Measurements from ENCODE around the gene PHLDB1. TPM values are rescaled to one million over a fixed set of nuclear protein-coding genes. Genes with fewer than 3 reads are reported as not detected.

PHLDB1 gene
- total RNA-seq, 2 donors from 2014 or later: 102 to 105 TPM

DNA sequence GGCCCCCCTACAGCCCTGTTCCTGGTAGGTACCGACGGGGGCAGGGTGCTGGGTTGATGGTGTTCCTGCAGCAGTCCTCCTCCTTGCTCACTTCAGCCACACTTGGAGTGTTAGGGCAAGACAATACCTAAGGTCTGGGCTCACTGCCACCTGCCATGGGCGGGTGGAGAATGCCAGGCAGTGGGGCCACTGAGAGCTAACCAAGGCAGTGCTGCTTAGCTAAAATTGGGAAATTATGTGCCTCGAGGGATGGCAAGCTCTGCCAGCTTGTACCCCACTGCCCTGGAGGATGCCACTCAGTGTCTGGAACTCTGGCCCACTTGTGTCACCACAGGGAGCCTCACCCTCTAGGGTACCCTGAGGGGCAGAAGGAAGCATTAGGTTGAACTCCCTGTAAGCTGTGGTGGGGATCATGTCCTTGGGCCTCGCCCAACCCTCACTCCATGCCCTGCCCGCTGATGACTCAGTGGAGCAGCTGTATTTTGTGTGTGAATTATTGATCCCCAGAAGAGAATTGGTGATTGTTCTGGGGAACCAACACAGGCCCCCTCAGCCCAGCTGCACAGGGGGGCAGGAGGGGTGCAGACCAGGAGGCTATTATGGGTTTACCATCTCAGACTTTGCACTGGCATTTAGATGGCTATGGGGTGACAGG lies 17.7 kb downstream of the PHLDB1 start:
- no peaks in the 10 kb centered on the region for H3K9me3 ChIP-seq
- H3K27me3 ChIP-seq: no peaks in the 10 kb centered on the region
- peaks cover 55% of the 10 kb centered on the region for H3K36me3 ChIP-seq
- H3K4me1 ChIP-seq: peaks cover 0 to 77% of the 10 kb centered on the region in 2 donors
- H3K27ac ChIP-seq: peak overlapping the region in 1 of 2 donors; percentile 32
- no peak overlapping the region for H3K4me3 ChIP-seq
- no peak for DNase-seq (ENCODE audit: low spot score)
- TF ChIP-seq, protein P1, sequence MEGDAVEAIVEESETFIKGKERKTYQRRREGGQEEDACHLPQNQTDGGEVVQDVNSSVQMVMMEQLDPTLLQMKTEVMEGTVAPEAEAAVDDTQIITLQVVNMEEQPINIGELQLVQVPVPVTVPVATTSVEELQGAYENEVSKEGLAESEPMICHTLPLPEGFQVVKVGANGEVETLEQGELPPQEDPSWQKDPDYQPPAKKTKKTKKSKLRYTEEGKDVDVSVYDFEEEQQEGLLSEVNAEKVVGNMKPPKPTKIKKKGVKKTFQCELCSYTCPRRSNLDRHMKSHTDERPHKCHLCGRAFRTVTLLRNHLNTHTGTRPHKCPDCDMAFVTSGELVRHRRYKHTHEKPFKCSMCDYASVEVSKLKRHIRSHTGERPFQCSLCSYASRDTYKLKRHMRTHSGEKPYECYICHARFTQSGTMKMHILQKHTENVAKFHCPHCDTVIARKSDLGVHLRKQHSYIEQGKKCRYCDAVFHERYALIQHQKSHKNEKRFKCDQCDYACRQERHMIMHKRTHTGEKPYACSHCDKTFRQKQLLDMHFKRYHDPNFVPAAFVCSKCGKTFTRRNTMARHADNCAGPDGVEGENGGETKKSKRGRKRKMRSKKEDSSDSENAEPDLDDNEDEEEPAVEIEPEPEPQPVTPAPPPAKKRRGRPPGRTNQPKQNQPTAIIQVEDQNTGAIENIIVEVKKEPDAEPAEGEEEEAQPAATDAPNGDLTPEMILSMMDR (IDR thresholded peaks at IDR 0.05): no peak

DNA sequence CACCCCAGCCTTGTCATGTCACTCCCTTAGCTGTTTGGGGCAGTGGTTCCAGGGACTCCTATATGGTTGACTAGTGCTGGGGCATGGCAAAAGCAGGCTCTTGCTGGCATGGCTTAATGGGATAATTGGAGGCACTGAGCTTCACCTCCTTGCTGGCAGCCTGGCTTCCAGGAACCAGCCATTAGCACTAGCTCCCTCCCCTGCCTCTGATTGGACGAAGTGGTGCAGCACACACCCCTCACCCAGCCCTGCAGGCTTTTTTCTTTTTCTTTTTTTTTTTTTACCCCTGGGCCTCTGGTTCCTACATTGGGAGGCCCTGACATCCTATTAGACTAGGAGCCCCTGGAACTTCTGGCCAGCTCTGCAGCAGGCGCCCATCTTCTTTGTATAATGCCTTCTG lies 18.6 kb downstream of the PHLDB1 start:
- no peak for DNase-seq (ENCODE audit: low spot score)
- Histone ChIP-seq H3K9me3 (no peaks in the 10 kb centered on the region), H3K4me3 (no peak overlapping the region), H3K4me1 (peaks cover 0 to 76% of the 10 kb centered on the region in 2 donors), H3K27me3 (no peaks in the 10 kb centered on the region), H3K27ac (no peak overlapping the region), H3K36me3 (peaks cover 59% of the 10 kb centered on the region)
- TF ChIP-seq, protein P1 (IDR thresholded peaks at IDR 0.05): no peak

DNA sequence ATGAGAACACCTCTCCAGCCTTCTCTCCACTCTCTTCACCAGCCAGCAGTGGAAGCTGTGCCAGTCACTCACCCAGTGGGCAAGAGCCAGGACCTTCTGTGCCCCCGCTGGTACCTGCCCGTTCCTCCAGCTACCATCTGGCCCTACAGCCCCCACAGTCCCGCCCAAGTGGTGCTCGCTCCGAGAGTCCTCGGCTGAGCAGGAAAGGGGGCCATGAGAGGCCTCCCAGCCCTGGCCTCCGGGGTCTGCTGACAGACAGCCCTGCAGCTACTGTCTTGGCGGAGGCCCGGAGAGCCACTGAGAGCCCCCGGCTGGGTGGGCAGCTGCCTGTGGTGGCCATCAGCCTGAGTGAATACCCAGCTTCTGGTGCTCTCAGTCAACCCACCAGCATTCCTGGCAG lies 20.2 kb downstream of the PHLDB1 start:
- H3K27me3 ChIP-seq: no peaks in the 10 kb centered on the region
- DNase-seq (ENCODE audit: low spot score): no peak
- peak overlapping the region; percentile 68 to 86 for H3K27ac ChIP-seq
- TF ChIP-seq, protein P1 (IDR thresholded peaks at IDR 0.05): no peak
- no peaks in the 10 kb centered on the region for H3K9me3 ChIP-seq
- peaks cover 0 to 76% of the 10 kb centered on the region in 2 donors for H3K4me1 ChIP-seq
- peaks cover 75% of the 10 kb centered on the region for H3K36me3 ChIP-seq
- H3K4me3 ChIP-seq: no peak overlapping the region

DNA sequence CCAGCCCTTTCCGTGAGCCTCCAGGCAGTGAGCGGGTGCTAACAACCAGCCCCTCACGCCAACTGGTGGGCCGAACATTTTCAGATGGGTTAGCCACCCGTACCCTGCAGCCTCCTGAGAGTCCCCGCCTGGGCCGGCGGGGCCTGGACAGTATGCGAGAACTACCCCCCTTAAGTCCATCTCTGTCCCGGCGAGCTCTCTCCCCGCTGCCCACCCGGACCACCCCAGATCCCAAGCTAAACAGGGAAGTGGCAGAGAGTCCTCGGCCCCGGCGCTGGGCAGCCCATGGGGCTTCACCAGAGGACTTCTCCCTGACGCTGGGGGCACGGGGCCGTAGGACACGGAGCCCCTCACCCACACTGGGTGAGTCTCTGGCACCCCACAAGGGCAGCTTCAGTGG lies 20.6 kb downstream of the PHLDB1 start:
- Histone ChIP-seq H3K36me3 (peaks cover 80% of the 10 kb centered on the region), H3K4me3 (no peak overlapping the region), H3K4me1 (peaks cover 0 to 76% of the 10 kb centered on the region in 2 donors), H3K27me3 (no peaks in the 10 kb centered on the region), H3K27ac (peak overlapping the region; percentile 68 to 86), H3K9me3 (no peaks in the 10 kb centered on the region)
- TF ChIP-seq, protein P1 (IDR thresholded peaks at IDR 0.05): no peak
- DNase-seq (ENCODE audit: low spot score): no peak

DNA sequence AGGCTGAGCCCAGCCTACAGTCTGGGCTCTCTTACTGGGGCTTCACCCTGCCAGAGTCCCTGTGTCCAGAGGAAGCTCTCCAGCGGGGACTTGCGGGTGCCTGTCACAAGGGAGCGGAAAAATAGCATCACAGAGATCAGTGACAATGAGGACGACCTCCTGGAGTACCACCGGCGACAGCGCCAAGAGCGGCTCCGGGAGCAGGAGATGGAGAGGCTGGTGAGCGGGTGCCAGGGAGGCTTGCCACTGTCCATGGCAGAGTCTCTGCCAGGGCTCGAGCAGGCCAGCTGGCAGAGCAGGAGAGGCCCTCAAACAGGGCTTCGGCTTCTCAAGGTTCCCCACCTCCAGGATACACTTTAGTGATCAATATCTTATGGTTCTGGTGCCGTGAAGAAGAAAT lies 21.0 kb downstream of the PHLDB1 start:
- Histone ChIP-seq H3K9me3 (no peaks in the 10 kb centered on the region), H3K4me1 (peaks cover 0 to 76% of the 10 kb centered on the region in 2 donors), H3K27me3 (no peaks in the 10 kb centered on the region), H3K36me3 (peaks cover 84% of the 10 kb centered on the region), H3K4me3 (no peak overlapping the region), H3K27ac (peak overlapping the region; percentile 68 to 86)
- no peak for DNase-seq (ENCODE audit: low spot score)
- TF ChIP-seq, protein P1 (IDR thresholded peaks at IDR 0.05): no peak

All from right atrium auricular region (tissue), 2 donors.